Gastroesophageal sphincter (tissue), 4 donors: ENCODE measurements around the gene AMOTL1. TPM values are rescaled to one million over a fixed set of nuclear protein-coding genes. Genes with fewer than 3 reads are reported as not detected.
"Not testable (repeated sequence)": the region's sequence is repeated elsewhere in the genome, so short reads cannot be mapped to it uniquely, and the experiment has no call there.

ENCODE experiments used
- ATAC-seq: fragments of 150-250 bp; one replicate; pipeline ENCODE4 v1.9.1; 2016; ENCODE audit warnings: mild to moderate bottlenecking, moderate library complexity
- H3K27ac ChIP-seq, 4 donors: fragments of 200-600 bp; sonication (generic) in 3 of 4; 1 replicate in 3 of 4; 2 replicates in 1 of 4; pipeline ENCODE4 v1.5.1; 2016 to 2019
- H3K27me3 ChIP-seq: fragments of 200-600 bp; sonication (generic); one replicate; pipeline ENCODE4 v1.5.1; 2019
- H3K36me3 ChIP-seq, 2 donors: fragments of 200-600 bp; sonication (generic); one replicate each; pipeline ENCODE4 v1.5.1; 2019; ENCODE audit warnings: control low read depth in 1 of 2
- H3K4me1 ChIP-seq, 3 donors: fragments of 200-600 bp; sonication (generic); 1 replicate in 2 of 3; 2 replicates in 1 of 3; pipeline ENCODE4 v1.5.1; 2016 to 2019; ENCODE audit warnings: control low read depth in 2 of 3
- H3K4me3 ChIP-seq, 2 donors: fragments of 200-600 bp; sonication (generic); one replicate each; pipeline ENCODE4 v1.5.1; 2019; ENCODE audit warnings: mild to moderate bottlenecking in 1 of 2, moderate library complexity in 1 of 2
- H3K9me3 ChIP-seq, 3 donors: fragments of 200-600 bp; sonication (generic); one replicate each; pipeline ENCODE4 v1.5.1; 2017 to 2019; ENCODE audit warnings: control low read depth in 2 of 3
- EP300 ChIP-seq: sonication (generic); formaldehyde crosslinking; IDR thresholded peaks from one replicate; pipeline ENCODE4 v1.6.1; 2017; ENCODE audit warnings: antibody characterized with exemption, mild to moderate bottlenecking
- POLR2A ChIP-seq, 2 donors: fragments of 450-650 bp; IDR thresholded peaks; one replicate each; pipeline ENCODE4 v1.6.1; 2017; ENCODE audit warnings: antibody characterized with exemption in 2 of 2, mild to moderate bottlenecking in 2 of 2, moderate library complexity in 1 of 2
- POLR2AphosphoS5 ChIP-seq: sonication (generic); formaldehyde crosslinking; IDR thresholded peaks from one replicate; pipeline ENCODE4 v1.6.1; 2017; ENCODE audit warnings: antibody characterized with exemption
- WGBS, 2 donors: methylation state at CpG; one replicate each; pipeline ENCODE4 v1.1.5; 2018; ENCODE audit warnings: low coverage in 1 of 2; 5-methylcytosine and 5-hydroxymethylcytosine counted together
- total RNA-seq, 4 donors: library from RNA; depleted of rRNA; stranded (reverse); fragments of >200 nt; gene quantifications; one replicate each; pipeline ENCODE4 v1.1.0, GENCODE V29; 2016
- TF ChIP-seq, protein P1 (sequence below), 4 experiments: fragments of 200-600 bp in 2 of 4; fragments of 450-650 bp in 2 of 4; sonication (generic) in 1 of 4; IDR thresholded peaks; one replicate each; pipeline ENCODE4 v1.5.1; 2017 to 2019; ENCODE audit warnings: antibody characterized with exemption in 4 of 4, mild to moderate bottlenecking in 2 of 4, moderate library complexity in 2 of 4

AMOTL1 gene
- total RNA-seq, 4 donors from 2014 or later, result 136 to 215 (median 176) TPM

DNA sequence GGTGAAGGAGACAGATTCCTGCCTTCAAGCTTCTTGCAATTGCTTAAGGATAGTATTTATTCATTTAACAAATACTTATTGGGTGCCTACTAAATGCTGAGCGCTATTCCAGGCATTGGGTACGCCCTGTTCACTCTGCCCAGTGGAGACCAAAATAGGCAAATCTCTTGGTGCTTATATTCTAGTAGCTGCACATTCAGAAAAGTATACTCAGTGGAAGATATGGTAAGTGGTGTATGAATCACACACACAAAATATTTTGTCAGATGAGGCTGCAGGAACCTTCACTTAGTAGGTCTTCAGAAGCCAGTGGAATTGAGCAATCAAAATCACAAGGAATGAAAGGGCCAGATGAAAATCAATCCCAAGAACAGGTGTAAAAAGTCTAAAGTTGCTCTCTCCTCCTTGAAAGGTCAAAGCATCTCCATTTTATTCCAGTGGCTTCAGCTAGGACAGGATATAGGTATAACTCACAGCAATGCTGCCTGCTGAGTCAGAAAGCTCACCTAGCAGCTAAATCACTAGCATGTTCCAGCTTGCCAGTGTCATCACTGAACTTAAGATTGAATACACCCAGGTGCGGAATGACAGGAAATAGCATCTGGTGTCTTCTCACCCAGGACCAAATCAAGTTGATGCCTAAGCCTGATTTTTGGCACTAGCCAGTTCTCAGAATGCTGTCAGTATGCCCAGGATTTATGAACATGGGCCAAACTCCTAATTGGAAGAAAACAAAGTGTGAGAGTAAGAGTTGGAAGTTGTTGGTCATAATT lies 83.9 kb downstream of the AMOTL1 start:
- Histone ChIP-seq H3K4me3 (no peak overlapping the region), H3K4me1 (peaks cover 0 to 79% (median 15%) of the 10 kb centered on the region in 3 donors), H3K27me3 (no peaks in the 10 kb centered on the region), H3K36me3 (peaks cover 0 to 75% of the 10 kb centered on the region in 2 donors), H3K9me3 (no peaks in the 10 kb centered on the region), H3K27ac (peak overlapping the region in 2 of 4 donors; percentile 20 to 53)
- no peak for TF ChIP-seq EP300
- no peak for TF ChIP-seq POLR2A (IDR thresholded peaks at IDR 0.05)
- TF ChIP-seq, protein P1, sequence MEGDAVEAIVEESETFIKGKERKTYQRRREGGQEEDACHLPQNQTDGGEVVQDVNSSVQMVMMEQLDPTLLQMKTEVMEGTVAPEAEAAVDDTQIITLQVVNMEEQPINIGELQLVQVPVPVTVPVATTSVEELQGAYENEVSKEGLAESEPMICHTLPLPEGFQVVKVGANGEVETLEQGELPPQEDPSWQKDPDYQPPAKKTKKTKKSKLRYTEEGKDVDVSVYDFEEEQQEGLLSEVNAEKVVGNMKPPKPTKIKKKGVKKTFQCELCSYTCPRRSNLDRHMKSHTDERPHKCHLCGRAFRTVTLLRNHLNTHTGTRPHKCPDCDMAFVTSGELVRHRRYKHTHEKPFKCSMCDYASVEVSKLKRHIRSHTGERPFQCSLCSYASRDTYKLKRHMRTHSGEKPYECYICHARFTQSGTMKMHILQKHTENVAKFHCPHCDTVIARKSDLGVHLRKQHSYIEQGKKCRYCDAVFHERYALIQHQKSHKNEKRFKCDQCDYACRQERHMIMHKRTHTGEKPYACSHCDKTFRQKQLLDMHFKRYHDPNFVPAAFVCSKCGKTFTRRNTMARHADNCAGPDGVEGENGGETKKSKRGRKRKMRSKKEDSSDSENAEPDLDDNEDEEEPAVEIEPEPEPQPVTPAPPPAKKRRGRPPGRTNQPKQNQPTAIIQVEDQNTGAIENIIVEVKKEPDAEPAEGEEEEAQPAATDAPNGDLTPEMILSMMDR (IDR thresholded peaks at IDR 0.05), result no peak
- no peak for TF ChIP-seq POLR2AphosphoS5
- WGBS, 2 donors, result 94 to 100% methylated on average over 1 to 2 of the region's 3 CpGs
- ATAC-seq, result no peak

DNA sequence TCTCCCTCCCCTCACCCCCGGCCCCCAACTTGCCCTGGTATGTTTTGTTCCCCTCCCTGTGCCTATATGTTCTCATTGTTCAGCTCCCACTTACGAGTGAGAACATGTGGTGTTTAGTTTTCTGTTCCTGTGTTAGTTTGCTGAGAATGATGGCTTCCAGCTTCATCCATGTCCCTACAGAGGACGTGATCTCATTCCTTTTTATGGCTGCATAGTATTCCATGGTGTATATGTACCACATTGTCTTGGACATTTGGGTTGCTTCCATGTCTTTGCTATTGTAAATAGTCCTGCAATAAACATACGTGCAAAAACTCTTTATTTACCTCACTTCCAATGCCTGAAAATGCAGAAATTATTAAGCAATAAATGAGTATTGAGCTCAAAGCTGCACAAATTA lies 85.1 kb downstream of the AMOTL1 start:
- peaks cover 0 to 73% (median 15%) of the 10 kb centered on the region in 3 donors for H3K4me1 ChIP-seq
- not testable (repeated sequence) for H3K9me3 ChIP-seq, H3K27ac ChIP-seq, ATAC-seq, H3K27me3 ChIP-seq, H3K4me3 ChIP-seq
- peaks cover 0 to 86% of the 10 kb centered on the region in 2 donors for H3K36me3 ChIP-seq
- WGBS, 2 donors, result 86 to 94% methylated on average over 2 to 4 of the region's 4 CpGs

DNA sequence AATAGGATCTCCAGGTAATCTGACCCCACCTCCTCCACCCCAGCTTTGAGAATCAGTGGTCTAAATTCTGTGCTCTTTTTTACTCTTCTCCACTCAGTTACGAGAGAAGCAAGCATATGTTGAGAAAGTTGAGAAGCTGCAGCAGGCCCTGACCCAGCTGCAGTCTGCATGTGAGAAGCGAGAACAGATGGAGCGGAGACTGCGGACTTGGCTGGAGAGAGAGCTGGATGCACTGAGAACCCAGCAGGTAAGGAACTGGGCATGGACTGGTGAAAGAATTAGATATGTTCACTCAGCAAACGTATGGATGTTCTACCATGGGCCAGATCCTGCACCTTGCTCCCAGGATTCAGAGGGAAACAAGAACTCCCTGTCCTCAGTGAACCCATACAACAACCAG lies 85.7 kb downstream of the AMOTL1 start:
- ATAC-seq, result no peak
- H3K9me3 ChIP-seq, result no peaks in the 10 kb centered on the region
- H3K4me1 ChIP-seq, result peaks cover 0 to 67% (median 11%) of the 10 kb centered on the region in 3 donors
- no peak overlapping the region for H3K27ac ChIP-seq
- TF ChIP-seq, protein P1 (IDR thresholded peaks at IDR 0.05), result no peak
- TF ChIP-seq EP300 (no peak), POLR2AphosphoS5 (no peak), POLR2A (IDR thresholded peaks at IDR 0.05) (no peak)
- no peak overlapping the region for H3K4me3 ChIP-seq
- peaks cover 0 to 89% of the 10 kb centered on the region in 2 donors for H3K36me3 ChIP-seq
- no peaks in the 10 kb centered on the region for H3K27me3 ChIP-seq
- 90% methylated on average over 2 of the region's 5 CpGs; no CpG with 5 or more reads in 1 of the 2 donors for WGBS, 2 donors

DNA sequence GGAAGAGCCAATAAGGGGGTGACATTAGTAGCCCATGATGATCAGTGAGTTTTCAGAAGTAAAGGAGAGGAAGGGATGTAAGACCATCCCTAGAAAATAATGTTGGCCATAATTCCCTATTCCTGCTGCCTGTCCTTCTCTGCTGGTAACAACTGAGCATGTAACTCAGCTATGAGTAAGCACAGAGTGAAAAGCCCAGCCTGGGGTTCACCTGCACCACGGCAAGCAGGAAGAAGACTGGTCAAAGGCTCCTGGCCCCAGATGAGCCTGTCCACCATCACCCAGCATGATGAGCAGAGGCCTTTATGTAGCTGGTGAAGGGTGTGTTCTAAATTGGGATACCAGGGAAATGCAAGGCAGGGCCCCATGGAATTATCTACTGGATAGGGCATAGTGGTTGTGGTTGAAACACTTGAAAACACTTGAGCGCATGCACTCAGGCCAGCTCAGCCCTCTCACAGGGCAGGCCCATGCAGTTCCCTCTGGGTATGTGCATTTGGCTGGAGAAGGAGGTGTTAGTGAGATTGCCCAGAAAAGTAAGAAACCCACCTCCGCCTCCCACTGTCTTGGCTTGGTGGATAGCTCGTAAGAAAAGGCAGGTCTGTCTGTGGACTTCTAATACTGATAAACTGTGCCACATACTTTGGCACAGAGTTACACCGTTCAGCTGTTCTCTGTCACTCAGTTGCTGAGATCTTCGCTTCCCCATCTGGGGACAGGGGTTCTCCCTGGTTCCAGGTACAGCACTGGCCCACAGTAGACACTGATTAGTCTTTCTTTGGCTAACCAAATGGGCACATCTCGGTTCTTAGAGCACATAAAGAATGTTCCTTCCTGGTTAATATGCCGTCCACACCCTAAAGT lies 86.8 kb downstream of the AMOTL1 start:
- no peak overlapping the region for H3K4me3 ChIP-seq
- H3K9me3 ChIP-seq, result no peaks in the 10 kb centered on the region
- no peak for TF ChIP-seq EP300
- no peak for TF ChIP-seq POLR2A (IDR thresholded peaks at IDR 0.05)
- no peak for TF ChIP-seq POLR2AphosphoS5
- TF ChIP-seq, protein P1 (IDR thresholded peaks at IDR 0.05), result no peak
- no peaks in the 10 kb centered on the region for H3K27me3 ChIP-seq
- H3K27ac ChIP-seq, result peak overlapping the region in 2 of 4 donors; percentile 14 to 50
- no peak for ATAC-seq
- peaks cover 0 to 100% of the 10 kb centered on the region in 2 donors for H3K36me3 ChIP-seq
- WGBS, 2 donors, result 90 to 98% methylated on average over 2 to 5 of the region's 8 CpGs
- peaks cover 0 to 56% (median 4%) of the 10 kb centered on the region in 3 donors for H3K4me1 ChIP-seq

DNA sequence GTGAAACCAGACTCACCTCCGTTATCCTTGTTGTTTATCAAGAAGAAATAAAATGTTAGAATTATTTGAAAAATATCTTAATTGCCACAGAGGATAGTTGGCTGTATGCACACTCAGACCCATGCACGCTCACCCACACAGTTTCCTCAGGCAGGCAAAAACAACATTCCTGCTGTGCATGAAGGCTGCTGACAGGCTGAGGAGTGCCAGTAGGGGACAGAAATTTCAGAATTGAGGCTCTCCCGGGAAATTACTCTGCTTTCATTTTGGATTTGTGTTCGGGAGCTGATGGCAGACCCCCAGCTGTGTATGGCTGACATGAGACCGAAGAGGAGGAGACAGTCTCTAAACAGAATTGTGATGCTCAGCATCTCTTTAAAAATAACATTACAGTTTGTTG lies 87.5 kb downstream of the AMOTL1 start:
- 67 to 78% methylated on average over 3 to 5 of the region's 5 CpGs for WGBS, 2 donors
- no peak for TF ChIP-seq POLR2A (IDR thresholded peaks at IDR 0.05)
- no peak for TF ChIP-seq POLR2AphosphoS5
- TF ChIP-seq EP300, result no peak
- TF ChIP-seq, protein P1 (IDR thresholded peaks at IDR 0.05), result no peak
- Histone ChIP-seq H3K36me3 (peaks cover 0 to 100% of the 10 kb centered on the region in 2 donors), H3K4me1 (peaks cover 0 to 49% (median 4%) of the 10 kb centered on the region in 3 donors), H3K9me3 (no peaks in the 10 kb centered on the region), H3K4me3 (no peak overlapping the region), H3K27ac (peak overlapping the region in 1 of 4 donors; percentile 50), H3K27me3 (no peaks in the 10 kb centered on the region)
- ATAC-seq, result no peak
